Neural cell (in vitro differentiated cells): ENCODE results near the gene ZNF177. TPM values are rescaled to one million over a fixed set of nuclear protein-coding genes. Genes with fewer than 3 reads are reported as not detected.

Experiments used
- H2AFZ ChIP-seq: fragments of 200-600, 300-800 bp; sonication (generic), shearing (Covaris generic); 2 replicates; pipeline ENCODE4 v1.6.0; 2014; ENCODE audit warnings: low read depth, mild to moderate bottlenecking, antibody characterized with exemption, low read length, moderate library complexity
- H3F3A ChIP-seq: fragments of 200-600 bp; shearing (Covaris generic); 2 replicates; pipeline ENCODE4 v1.6.1; 2016; ENCODE audit warnings: mild to moderate bottlenecking, moderate library complexity, mixed read lengths, antibody characterized with exemption, low read length; ENCODE audit not compliant: insufficient read depth, poor library complexity, severe bottlenecking
- H3K27ac ChIP-seq: fragments of 200-600, 300-800 bp; sonication (generic), shearing (Covaris generic); 2 replicates; pipeline ENCODE4 v1.5.1; 2014; ENCODE audit warnings: mild to moderate bottlenecking, low read length, moderate library complexity
- H3K27me3 ChIP-seq: fragments of 300-800, 200-600 bp; sonication (generic), shearing (Covaris generic); 2 replicates; pipeline ENCODE4 v1.6.0; 2014; ENCODE audit warnings: mild to moderate bottlenecking, low read depth, low read length, moderate library complexity; ENCODE audit not compliant: insufficient read depth
- H3K36me3 ChIP-seq: fragments of 300-800, 200-600 bp; sonication (generic), shearing (Covaris generic); 2 replicates; pipeline ENCODE4 v1.5.1; 2014; ENCODE audit warnings: mild to moderate bottlenecking, antibody characterized with exemption, low read length, moderate library complexity; ENCODE audit not compliant: insufficient read depth
- H3K4me2 ChIP-seq: fragments of 300-800, 200-600 bp; sonication (generic), shearing (Covaris generic); 2 replicates; pipeline ENCODE4 v1.6.0; 2014; ENCODE audit warnings: mild to moderate bottlenecking, low read length
- H3K4me3 ChIP-seq: fragments of 300-800, 200-600 bp; sonication (generic), shearing (Covaris generic); 2 replicates; pipeline ENCODE4 v1.5.1; 2014; ENCODE audit warnings: mild to moderate bottlenecking, low read length, moderate library complexity
- H3K79me2 ChIP-seq: fragments of 200-600 bp; shearing (Covaris generic); replicated peaks from 2 replicates; pipeline ENCODE4 v1.6.0; 2014; ENCODE audit warnings: mild to moderate bottlenecking, low read length, moderate library complexity; ENCODE audit not compliant: insufficient read depth
- H3K9ac ChIP-seq: fragments of 300-800, 200-600 bp; sonication (generic), shearing (Covaris generic); 2 replicates; pipeline ENCODE4 v1.6.1; 2016; ENCODE audit warnings: mild to moderate bottlenecking, low read length, mixed read lengths
- H3K9me2 ChIP-seq: fragments of 200-600 bp; shearing (Covaris generic); 2 replicates; pipeline ENCODE4 v1.6.1; 2016; ENCODE audit warnings: mild to moderate bottlenecking, low read length, mixed read lengths; ENCODE audit not compliant: insufficient read depth
- H3K9me3 ChIP-seq: fragments of 200-600, 300-800 bp; sonication (generic), shearing (Covaris generic); 2 replicates; pipeline ENCODE4 v1.6.1; 2016; ENCODE audit warnings: mild to moderate bottlenecking, mixed run types, low read length, moderate library complexity, mixed read lengths
- H4K20me1 ChIP-seq: fragments of 200-600 bp; shearing (Covaris generic); 2 replicates; pipeline ENCODE4 v1.6.1; 2016; ENCODE audit warnings: mild to moderate bottlenecking, mixed run types; ENCODE audit not compliant: insufficient read depth
- CTCF ChIP-seq: fragments of 450-650 bp; IDR thresholded peaks from 2 replicates; pipeline ENCODE4 v1.5.1; 2014; ENCODE audit warnings: antibody characterized with exemption, mild to moderate bottlenecking, moderate library complexity; ENCODE audit not compliant: poor library complexity, severe bottlenecking
- EP300 ChIP-seq: fragments of 450-650 bp; conservative IDR thresholded peaks from 2 replicates; pipeline ENCODE4 v1.6.1; 2014; ENCODE audit warnings: antibody characterized with exemption, mild to moderate bottlenecking, moderate library complexity; ENCODE audit not compliant: poor library complexity, severe bottlenecking
- EZH2 ChIP-seq: fragments of 200-600, 300-800 bp; shearing (Covaris generic), sonication (generic); IDR thresholded peaks from 2 replicates; pipeline ENCODE4 v1.6.1; 2014; ENCODE audit warnings: antibody characterized with exemption, low read length, borderline replicate concordance, mild to moderate bottlenecking; ENCODE audit not compliant: insufficient read depth, poor library complexity, severe bottlenecking
- MXI1 ChIP-seq: fragments of 450-650 bp; conservative IDR thresholded peaks from 2 replicates; pipeline ENCODE4 v1.6.1; 2014; ENCODE audit warnings: antibody characterized with exemption, mild to moderate bottlenecking; ENCODE audit not compliant: poor library complexity, severe bottlenecking
- POLR2AphosphoS5 ChIP-seq: IDR thresholded peaks from 2 replicates; pipeline ENCODE4 v1.6.1; 2012
- RAD21 ChIP-seq: fragments of 450-650 bp; conservative IDR thresholded peaks from 2 replicates; pipeline ENCODE4 v1.6.1; 2014; ENCODE audit warnings: antibody characterized with exemption, mild to moderate bottlenecking, moderate library complexity
- REST ChIP-seq: IDR thresholded peaks from 2 replicates; pipeline ENCODE4 v1.6.1; 2012; ENCODE audit warnings: borderline replicate concordance
- SMC3 ChIP-seq: fragments of 450-650 bp; conservative IDR thresholded peaks from 2 replicates; pipeline ENCODE4 v1.6.1; 2014; ENCODE audit warnings: antibody characterized with exemption, mild to moderate bottlenecking, moderate library complexity; ENCODE audit not compliant: poor library complexity
- TAF1 ChIP-seq: IDR thresholded peaks from 2 replicates; pipeline ENCODE4 v1.6.1; 2012; ENCODE audit warnings: low read depth
- polyA plus RNA-seq: library from polyadenylated mRNA; depleted of rRNA; stranded (reverse); fragments of >200 nt; gene quantifications from 2 replicates; pipeline ENCODE4 v1.2.3, GENCODE V29; 2014

ZNF177 gene
- polyA plus RNA-seq, 1 donor from 2014 or later: 61.1 TPM

- Histone ChIP-seq H3K4me3 (peak overlapping the region; percentile 86), H3K36me3 (no peaks in the 10 kb centered on the region), H3K9me2 (no peaks in the 10 kb centered on the region), H4K20me1 (no peaks in the 10 kb centered on the region), H3K9ac (peak overlapping the region; percentile 89), H3K27ac (peak overlapping the region; percentile 90), H3K4me2 (peak overlapping the region; percentile 73), H3K79me2 (peaks cover 48% of the 10 kb centered on the region), H3K9me3 (peaks cover 12% of the 10 kb centered on the region), H3F3A (peaks cover 3% of the 10 kb centered on the region), H2AFZ (peak overlapping the region; percentile 51), H3K27me3 (no peaks in the 10 kb centered on the region)
- no peak for TF ChIP-seq RAD21
- no peak for TF ChIP-seq SMC3
- TF ChIP-seq CTCF: no peak
- no peak for TF ChIP-seq EZH2
- no peak for TF ChIP-seq EP300
- TF ChIP-seq MXI1: no peak
- no peak for TF ChIP-seq TAF1
- no peak for TF ChIP-seq POLR2AphosphoS5
- no peak for TF ChIP-seq REST
Observed at GRCh38 chr19:9324584-9324962, 38.2 kb upstream of the ZNF177 start.

GRCh38 chr19:9329999-9330398 lies 32.8 kb upstream of the ZNF177 start:
- no peaks in the 10 kb centered on the region for H3K9me2 ChIP-seq
- no peak overlapping the region for H3K27ac ChIP-seq
- H4K20me1 ChIP-seq: no peaks in the 10 kb centered on the region
- H2AFZ ChIP-seq: no peak overlapping the region
- no peaks in the 10 kb centered on the region for H3F3A ChIP-seq
- no peak overlapping the region for H3K9ac ChIP-seq
- peaks cover 85% of the 10 kb centered on the region for H3K79me2 ChIP-seq
- TF ChIP-seq SMC3 (no peak), REST (no peak), RAD21 (no peak), EP300 (no peak), CTCF (no peak), MXI1 (no peak), POLR2AphosphoS5 (no peak), EZH2 (no peak), TAF1 (no peak)
- H3K27me3 ChIP-seq: no peaks in the 10 kb centered on the region
- H3K4me3 ChIP-seq: no peak overlapping the region
- peaks cover 17% of the 10 kb centered on the region for H3K36me3 ChIP-seq
- no peak overlapping the region for H3K4me2 ChIP-seq
- H3K9me3 ChIP-seq: peaks cover 43% of the 10 kb centered on the region
